ENCODE results near the gene STK36.

The STK36 gene

DNA sequence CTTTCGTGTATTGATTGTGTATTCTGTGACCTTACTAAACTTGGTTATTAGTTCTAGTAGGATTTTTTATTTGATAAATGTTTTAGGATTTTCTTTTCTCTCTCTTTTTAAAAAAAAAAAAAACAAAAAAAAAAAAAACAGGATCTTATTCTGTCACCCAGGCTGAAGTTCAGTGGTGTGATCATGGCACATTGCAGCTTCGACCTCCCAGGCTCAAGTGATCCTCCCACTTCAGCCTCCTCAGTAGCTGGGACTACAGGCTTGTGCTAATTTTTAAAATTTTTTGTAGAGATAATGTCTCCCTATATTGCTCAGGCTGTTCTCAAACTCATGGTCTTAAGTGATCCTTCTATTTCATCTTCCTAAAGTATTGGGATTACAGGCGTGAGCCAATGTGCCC, 57.8 kb downstream of the STK36 start:
- no peak overlapping the region for H3K27ac Mint-ChIP-seq
- no peak for DNase-seq
- H3K27me3 Mint-ChIP-seq (ENCODE audit: low read depth, poor library complexity), result no peaks in the 10 kb centered on the region
- peaks cover 6% of the 10 kb centered on the region for H3K4me1 Mint-ChIP-seq
- no peak overlapping the region for H3K4me3 Mint-ChIP-seq
- TF ChIP-seq, protein P1, sequence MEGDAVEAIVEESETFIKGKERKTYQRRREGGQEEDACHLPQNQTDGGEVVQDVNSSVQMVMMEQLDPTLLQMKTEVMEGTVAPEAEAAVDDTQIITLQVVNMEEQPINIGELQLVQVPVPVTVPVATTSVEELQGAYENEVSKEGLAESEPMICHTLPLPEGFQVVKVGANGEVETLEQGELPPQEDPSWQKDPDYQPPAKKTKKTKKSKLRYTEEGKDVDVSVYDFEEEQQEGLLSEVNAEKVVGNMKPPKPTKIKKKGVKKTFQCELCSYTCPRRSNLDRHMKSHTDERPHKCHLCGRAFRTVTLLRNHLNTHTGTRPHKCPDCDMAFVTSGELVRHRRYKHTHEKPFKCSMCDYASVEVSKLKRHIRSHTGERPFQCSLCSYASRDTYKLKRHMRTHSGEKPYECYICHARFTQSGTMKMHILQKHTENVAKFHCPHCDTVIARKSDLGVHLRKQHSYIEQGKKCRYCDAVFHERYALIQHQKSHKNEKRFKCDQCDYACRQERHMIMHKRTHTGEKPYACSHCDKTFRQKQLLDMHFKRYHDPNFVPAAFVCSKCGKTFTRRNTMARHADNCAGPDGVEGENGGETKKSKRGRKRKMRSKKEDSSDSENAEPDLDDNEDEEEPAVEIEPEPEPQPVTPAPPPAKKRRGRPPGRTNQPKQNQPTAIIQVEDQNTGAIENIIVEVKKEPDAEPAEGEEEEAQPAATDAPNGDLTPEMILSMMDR (IDR thresholded peaks at IDR 0.05), result no peak
- H3K36me3 Mint-ChIP-seq (ENCODE audit: low read depth), result peaks cover 61% of the 10 kb centered on the region
- peaks cover 47% of the 10 kb centered on the region for H3K9me3 Mint-ChIP-seq

DNA sequence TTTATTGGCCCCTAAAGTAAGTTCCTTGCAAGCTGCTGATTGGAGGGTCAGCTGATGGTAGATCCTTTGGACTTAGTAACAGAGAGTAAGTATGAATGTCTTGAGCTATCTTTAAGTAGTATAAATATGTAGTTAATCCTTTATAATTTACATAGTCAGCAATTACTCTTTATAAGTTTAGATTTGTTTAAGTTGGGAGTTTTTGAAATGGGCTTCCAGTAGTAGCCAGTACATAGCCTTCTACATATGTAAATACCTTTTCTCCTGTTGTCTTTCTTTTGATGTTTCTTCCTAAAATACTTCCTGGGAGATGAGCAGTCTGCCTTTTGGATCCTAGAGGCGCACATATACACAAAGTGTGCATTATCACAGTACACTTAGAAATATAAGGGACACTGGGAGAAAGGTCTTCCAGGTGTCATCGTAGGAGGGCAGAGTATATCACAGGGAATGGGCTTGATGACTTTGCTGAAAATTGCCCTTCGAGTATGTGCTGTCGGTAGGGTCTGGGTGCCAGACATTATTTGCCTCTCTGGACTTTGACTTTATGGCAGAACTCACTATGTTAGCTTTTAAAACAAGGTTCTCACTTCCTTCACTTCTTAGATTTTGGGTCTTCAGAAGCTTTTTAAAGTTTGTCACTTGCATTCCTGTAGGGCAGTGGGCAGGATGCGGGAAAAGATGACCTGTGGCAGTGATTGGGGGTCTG, 60.3 kb downstream of the STK36 start:
- H3K27me3 Mint-ChIP-seq (ENCODE audit: low read depth, poor library complexity), result no peaks in the 10 kb centered on the region
- TF ChIP-seq, protein P1 (IDR thresholded peaks at IDR 0.05), result no peak
- no peak for DNase-seq
- H3K9me3 Mint-ChIP-seq, result peaks cover 23% of the 10 kb centered on the region
- peaks cover 6% of the 10 kb centered on the region for H3K4me1 Mint-ChIP-seq
- H3K36me3 Mint-ChIP-seq (ENCODE audit: low read depth), result peaks cover 35% of the 10 kb centered on the region
- no peak overlapping the region for H3K27ac Mint-ChIP-seq
- no peak overlapping the region for H3K4me3 Mint-ChIP-seq

DNA sequence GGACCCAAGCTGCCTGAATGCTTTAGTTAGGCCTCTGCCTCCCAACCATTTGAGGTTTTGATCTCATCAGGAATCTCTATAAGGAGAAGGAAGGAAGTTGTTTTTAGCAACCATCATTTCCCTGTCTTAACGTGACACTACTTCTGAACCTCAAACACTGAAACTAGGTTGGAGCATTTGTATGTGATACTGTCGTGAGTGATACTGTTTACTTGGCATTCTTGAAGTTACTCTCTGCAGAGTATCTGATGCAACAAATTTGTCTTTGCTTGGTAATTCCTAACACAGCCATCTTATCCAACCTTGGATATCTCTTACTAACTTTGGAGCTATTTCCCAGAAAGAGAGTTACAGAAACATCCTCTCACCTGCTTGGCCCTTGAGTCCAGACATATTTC, 60.9 kb downstream of the STK36 start:
- H3K9me3 Mint-ChIP-seq, result peaks cover 18% of the 10 kb centered on the region
- H3K27me3 Mint-ChIP-seq (ENCODE audit: low read depth, poor library complexity), result no peaks in the 10 kb centered on the region
- H3K4me1 Mint-ChIP-seq, result peaks cover 6% of the 10 kb centered on the region
- H3K4me3 Mint-ChIP-seq, result no peak overlapping the region
- no peak for DNase-seq
- no peak overlapping the region for H3K27ac Mint-ChIP-seq
- TF ChIP-seq, protein P1 (IDR thresholded peaks at IDR 0.05), result no peak
- H3K36me3 Mint-ChIP-seq (ENCODE audit: low read depth), result peaks cover 33% of the 10 kb centered on the region

DNA sequence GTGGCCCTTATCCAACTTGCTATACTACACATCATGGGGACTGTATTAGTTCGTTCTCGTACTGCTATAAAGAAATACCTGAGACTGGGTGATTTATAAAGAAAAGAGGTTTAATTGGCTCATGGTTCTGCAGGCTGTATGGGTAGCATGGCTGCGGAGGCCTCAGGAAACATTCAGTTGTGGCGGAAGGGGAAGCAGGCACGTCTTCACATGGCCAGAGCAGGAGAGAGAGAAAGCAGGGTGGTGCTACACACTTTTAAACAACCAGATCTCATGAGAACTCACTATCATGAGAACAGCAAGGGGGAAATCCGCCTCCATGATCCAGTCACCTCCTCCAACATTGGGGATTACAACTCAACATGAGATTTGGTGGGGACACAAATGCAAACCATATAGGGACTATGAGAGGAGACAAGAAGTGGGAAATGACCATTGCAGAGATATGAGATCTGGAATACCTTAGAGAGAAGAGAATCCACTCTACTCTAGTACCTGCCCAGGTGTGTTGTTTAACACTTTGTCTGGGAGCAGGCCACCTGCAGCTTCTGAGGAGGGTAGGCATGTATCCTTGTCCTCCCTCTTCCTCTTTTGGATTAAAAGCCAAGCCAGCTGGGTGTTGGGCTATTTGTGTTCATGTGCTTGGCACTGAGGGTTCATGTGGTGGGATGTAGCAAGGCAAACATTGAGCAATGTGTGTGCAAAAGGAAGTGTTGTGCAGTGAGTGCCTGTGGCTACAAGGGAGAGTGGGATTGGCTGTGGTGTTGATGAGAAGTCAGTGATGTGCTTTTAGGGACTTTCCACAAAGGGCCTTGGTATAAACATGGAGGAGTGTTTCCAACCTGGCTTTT, 61.5 kb downstream of the STK36 start:
- TF ChIP-seq, protein P1 (IDR thresholded peaks at IDR 0.05), result no peak
- Mint-ChIP-seq H3K36me3 (ENCODE audit: low read depth) (peaks cover 33% of the 10 kb centered on the region), H3K27ac (peak overlapping the region; percentile 60), H3K4me1 (peaks cover 6% of the 10 kb centered on the region), H3K9me3 (peaks cover 12% of the 10 kb centered on the region), H3K4me3 (no peak overlapping the region), H3K27me3 (ENCODE audit: low read depth, poor library complexity) (no peaks in the 10 kb centered on the region)
- DNase-seq, result no peak

DNA sequence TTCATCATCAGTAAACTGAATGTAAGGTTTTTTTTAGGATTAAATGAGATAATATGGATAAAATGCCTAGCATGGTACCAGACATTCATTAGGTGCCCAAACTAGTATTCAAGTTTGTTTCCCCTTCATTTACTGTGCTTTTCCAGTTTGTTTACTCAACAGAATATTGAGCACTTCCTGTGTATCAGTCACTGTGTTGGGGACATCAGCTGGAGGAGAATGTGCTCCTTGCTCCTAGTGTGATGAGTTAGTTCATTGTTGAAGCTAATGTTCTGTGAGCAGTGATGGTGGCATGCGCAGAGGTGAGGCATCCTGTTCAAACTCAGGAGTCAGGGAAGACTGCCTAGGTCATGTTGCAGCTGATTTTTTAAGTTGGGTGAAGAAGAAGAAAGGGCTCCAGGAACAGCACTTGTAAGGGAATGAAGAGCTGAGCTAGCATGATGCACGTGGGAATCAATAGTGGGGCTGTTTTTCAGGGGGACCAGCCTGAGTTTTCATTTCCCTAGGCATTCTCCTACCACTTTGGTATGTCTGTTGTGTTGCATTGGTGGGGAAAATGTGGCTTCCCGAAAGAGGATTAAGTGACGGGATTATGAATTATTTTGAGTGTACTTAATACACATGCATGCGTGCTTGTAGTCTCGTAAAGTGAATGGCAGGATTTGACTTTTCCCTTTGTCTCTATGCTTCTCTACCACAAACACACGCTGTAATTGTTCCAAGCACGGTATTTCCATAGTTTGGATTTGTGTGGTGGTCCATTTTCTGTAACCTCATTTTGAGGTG, 62.5 kb downstream of the STK36 start:
- H3K36me3 Mint-ChIP-seq (ENCODE audit: low read depth), result peaks cover 33% of the 10 kb centered on the region
- DNase-seq, result no peak
- H3K27ac Mint-ChIP-seq, result peak overlapping the region; percentile 7
- TF ChIP-seq, protein P1 (IDR thresholded peaks at IDR 0.05), result no peak
- H3K4me3 Mint-ChIP-seq, result no peak overlapping the region
- peaks cover 5% of the 10 kb centered on the region for H3K9me3 Mint-ChIP-seq
- peaks cover 6% of the 10 kb centered on the region for H3K4me1 Mint-ChIP-seq
- no peaks in the 10 kb centered on the region for H3K27me3 Mint-ChIP-seq (ENCODE audit: low read depth, poor library complexity)
